ENCODE measurements around the gene ABCC2. TPM values are rescaled to one million over a fixed set of nuclear protein-coding genes. Genes with fewer than 3 reads are reported as not detected.

Gene ABCC2
- total and polyA plus RNA-seq, 4 experiments from 2014 or later = 0.72 to 6.7 (median 3.8) TPM

DNA sequence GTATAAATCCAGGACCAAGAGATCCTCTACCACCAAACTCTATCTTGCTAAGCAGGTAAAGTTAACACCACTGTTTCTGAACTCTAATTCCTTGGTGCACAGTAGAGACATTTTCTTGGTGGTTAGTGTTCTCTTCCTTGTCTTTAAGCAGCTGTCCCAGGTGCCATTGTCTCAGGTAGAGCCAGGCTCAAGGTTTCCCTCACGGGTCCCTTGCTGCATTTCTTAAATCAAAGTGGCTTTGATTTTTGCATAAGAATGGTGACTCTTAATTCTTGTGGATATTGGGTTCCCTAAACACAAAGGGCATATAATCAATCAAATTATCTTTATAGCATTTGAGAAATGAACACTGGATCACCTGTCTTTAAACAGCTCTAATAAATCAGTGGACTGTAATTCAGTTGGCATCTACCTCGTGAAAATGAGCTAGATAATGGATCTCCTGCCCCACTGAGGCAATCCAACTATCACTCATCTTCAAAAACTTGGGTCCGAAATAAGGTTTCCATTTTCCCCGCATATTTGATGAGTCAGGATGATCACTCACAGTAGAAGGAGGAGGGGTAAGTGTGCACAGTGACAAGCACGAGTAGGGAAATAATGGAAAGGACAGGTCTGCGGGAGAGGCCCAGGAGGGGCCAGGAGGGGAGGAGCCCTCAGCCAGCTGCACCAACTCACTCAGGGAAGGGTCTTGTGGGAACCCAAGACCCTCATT, 2.4 kb downstream of the ABCC2 start:
- intact Hi-C loops (cut with micrococcal nuclease) = no loop called here
- Mint-ChIP-seq H3K4me3 (no peak overlapping the region), H3K27me3 (peaks cover 0 to 5% of the 10 kb centered on the region in 2 donors), H3K27ac (no peak overlapping the region), H3K36me3 (peaks cover 2 to 19% of the 10 kb centered on the region in 2 donors), H3K4me1 (no peaks in the 10 kb centered on the region), H3K9me3 (peaks cover 0 to 1% (median 0%) of the 10 kb centered on the region in 8 donors)
- no peaks in the 10 kb centered on the region for H3K36me3 ChIP-seq (ENCODE audit: insufficient read depth, low read length)
- POLR2A ChIA-PET (ENCODE audit: partially characterized antibody) = no interaction called here
- no peaks in the 10 kb centered on the region for H3K9me3 ChIP-seq (ENCODE audit: control insufficient read depth in 1 of 2, low read length in 2 of 2)
- H3K4me3 ChIP-seq (ENCODE audit: low read length in 2 of 2) = no peak overlapping the region
- no peak for DNase-seq
- no peaks in the 10 kb centered on the region for H3K27me3 ChIP-seq (ENCODE audit: insufficient read depth, low read length)
- CTCF ChIA-PET (ENCODE audit: partially characterized antibody) = no interaction called here
- no peaks in the 10 kb centered on the region for H3K4me1 ChIP-seq (ENCODE audit: insufficient read depth, low read length)
- H3K27ac ChIP-seq (ENCODE audit: low read depth, low read length) = no peak overlapping the region

DNA sequence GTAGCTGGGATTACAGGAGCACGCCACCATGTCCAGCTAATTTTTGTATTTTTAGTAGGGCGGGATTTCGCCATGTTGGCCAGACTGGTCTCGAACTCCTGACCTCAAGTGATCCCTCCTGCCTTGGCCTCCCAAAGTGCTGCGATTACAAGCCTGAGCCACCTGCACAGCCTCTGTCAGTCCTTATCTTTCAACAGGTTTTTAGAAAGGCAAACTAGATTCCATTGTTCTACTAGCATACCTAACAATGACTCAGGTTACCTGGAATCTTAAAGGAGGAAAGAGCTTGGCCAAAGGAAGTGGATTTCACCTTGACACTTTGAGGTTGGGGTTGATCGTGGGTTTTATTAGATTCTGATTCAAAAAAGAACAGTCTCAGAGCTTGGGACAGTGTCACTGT, 3.2 kb downstream of the ABCC2 start:
- peaks cover 2 to 19% of the 10 kb centered on the region in 2 donors for H3K36me3 Mint-ChIP-seq
- Histone ChIP-seq H3K4me3 (ENCODE audit: low read length in 2 of 2) (no peak overlapping the region), H3K36me3 (ENCODE audit: insufficient read depth, low read length) (no peaks in the 10 kb centered on the region), H3K9me3 (ENCODE audit: control insufficient read depth in 1 of 2, low read length in 2 of 2) (no peaks in the 10 kb centered on the region), H3K27ac (ENCODE audit: low read depth, low read length) (no peak overlapping the region), H3K4me1 (ENCODE audit: insufficient read depth, low read length) (no peaks in the 10 kb centered on the region), H3K27me3 (ENCODE audit: insufficient read depth, low read length) (no peaks in the 10 kb centered on the region)
- no peaks in the 10 kb centered on the region for H3K4me1 Mint-ChIP-seq
- ChIA-PET POLR2A (ENCODE audit: partially characterized antibody) (interaction anchor here (0.6 kb wide), 1 partner anchor 266 kb away, joined by 3 read pairs; no protein-coding TSS in a partner anchor), CTCF (ENCODE audit: partially characterized antibody) (no interaction called here)
- no peak overlapping the region for H3K27ac Mint-ChIP-seq
- H3K4me3 Mint-ChIP-seq = no peak overlapping the region
- intact Hi-C loops (cut with micrococcal nuclease) = no loop called here
- no peak for DNase-seq
- no peaks in the 10 kb centered on the region for H3K9me3 Mint-ChIP-seq
- H3K27me3 Mint-ChIP-seq = peaks cover 0 to 3% of the 10 kb centered on the region in 2 donors

DNA sequence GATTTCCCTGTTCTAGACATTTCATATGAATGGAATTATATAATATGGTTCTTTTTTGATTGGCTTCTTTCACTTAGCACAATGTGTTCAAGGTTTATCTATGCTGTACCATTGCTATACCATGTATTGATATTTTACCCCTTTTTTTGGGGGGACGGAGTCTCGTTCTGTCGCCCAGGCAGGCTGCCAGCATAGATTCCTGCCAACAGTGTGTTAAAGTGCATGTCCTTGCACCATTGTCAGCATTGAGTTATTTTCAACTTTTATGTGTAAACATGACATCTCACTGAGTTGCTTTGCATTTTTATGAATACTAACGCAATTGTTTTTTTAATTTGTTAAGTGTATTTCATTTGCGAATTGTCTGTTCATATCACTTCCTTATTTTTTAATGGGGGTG, 4.9 kb downstream of the ABCC2 start:
- H3K27me3 Mint-ChIP-seq = no peaks in the 10 kb centered on the region

DNA sequence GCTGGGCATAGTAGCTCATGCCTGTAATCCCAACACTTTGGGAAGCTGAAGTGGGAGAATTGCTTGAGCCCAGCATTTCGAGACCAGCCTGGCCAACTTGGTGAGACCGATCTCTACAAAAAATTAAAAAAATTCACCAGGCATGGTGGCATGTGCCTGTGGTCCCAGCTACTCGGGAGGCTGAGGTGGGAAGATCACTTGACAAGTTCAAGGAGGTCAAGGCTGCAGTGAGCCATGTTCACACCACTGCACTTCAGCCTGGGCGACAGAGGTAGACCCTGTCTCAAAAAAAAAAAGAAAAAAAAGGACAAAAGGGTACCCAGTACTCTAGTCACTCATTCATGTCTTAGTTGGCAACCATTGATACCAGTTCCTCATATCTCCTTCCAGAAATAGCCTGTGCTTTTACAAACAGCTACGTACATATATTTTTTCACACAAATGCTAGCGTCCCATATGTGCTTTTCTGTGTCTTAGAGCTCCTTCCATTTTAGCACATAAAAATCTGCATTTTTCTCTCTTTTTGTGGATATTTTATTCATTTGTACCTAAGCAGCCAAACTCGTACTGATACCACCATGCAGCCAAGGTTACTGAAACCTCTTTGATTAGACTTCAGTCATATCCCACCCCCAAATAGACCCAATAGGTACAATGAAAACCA, 5.5 kb downstream of the ABCC2 start:
- intact Hi-C loops (cut with micrococcal nuclease) = no loop called here
- Mint-ChIP-seq H3K9me3 (no peaks in the 10 kb centered on the region), H3K4me3 (no peak overlapping the region), H3K4me1 (no peaks in the 10 kb centered on the region), H3K27me3 (no peaks in the 10 kb centered on the region), H3K36me3 (peaks cover 2 to 28% of the 10 kb centered on the region in 2 donors), H3K27ac (no peak overlapping the region)
- no peak overlapping the region for H3K4me3 ChIP-seq (ENCODE audit: low read length in 2 of 2)
- no peaks in the 10 kb centered on the region for H3K36me3 ChIP-seq (ENCODE audit: insufficient read depth, low read length)
- H3K27ac ChIP-seq (ENCODE audit: low read depth, low read length) = no peak overlapping the region
- ChIA-PET POLR2A (ENCODE audit: partially characterized antibody) (no interaction called here), CTCF (ENCODE audit: partially characterized antibody) (interaction anchor here (1.6 kb wide), 1 partner anchor 19 kb away, joined by 3 read pairs; no protein-coding TSS in a partner anchor)
- H3K27me3 ChIP-seq (ENCODE audit: insufficient read depth, low read length) = no peaks in the 10 kb centered on the region
- no peaks in the 10 kb centered on the region for H3K4me1 ChIP-seq (ENCODE audit: insufficient read depth, low read length)
- H3K9me3 ChIP-seq (ENCODE audit: control insufficient read depth in 1 of 2, low read length in 2 of 2) = no peaks in the 10 kb centered on the region
- DNase-seq = no peak

More for the DNA sequence above, 4.9 kb downstream of the ABCC2 start:
- no peak for DNase-seq
- Histone ChIP-seq H3K27ac (ENCODE audit: low read depth, low read length) (no peak overlapping the region), H3K27me3 (ENCODE audit: insufficient read depth, low read length) (no peaks in the 10 kb centered on the region), H3K9me3 (ENCODE audit: control insufficient read depth in 1 of 2, low read length in 2 of 2) (no peaks in the 10 kb centered on the region), H3K36me3 (ENCODE audit: insufficient read depth, low read length) (no peaks in the 10 kb centered on the region), H3K4me3 (ENCODE audit: low read length in 2 of 2) (no peak overlapping the region), H3K4me1 (ENCODE audit: insufficient read depth, low read length) (no peaks in the 10 kb centered on the region)
- Mint-ChIP-seq H3K4me3 (no peak overlapping the region), H3K4me1 (no peaks in the 10 kb centered on the region), H3K36me3 (peaks cover 2 to 22% of the 10 kb centered on the region in 2 donors), H3K27ac (no peak overlapping the region), H3K9me3 (no peaks in the 10 kb centered on the region)
- ChIA-PET POLR2A (ENCODE audit: partially characterized antibody) (no interaction called here), CTCF (ENCODE audit: partially characterized antibody) (interaction anchor here (1.6 kb wide), 1 partner anchor 18 kb away, joined by 3 read pairs; no protein-coding TSS in a partner anchor)
- intact Hi-C loops (cut with micrococcal nuclease) = no loop called here

DNA sequence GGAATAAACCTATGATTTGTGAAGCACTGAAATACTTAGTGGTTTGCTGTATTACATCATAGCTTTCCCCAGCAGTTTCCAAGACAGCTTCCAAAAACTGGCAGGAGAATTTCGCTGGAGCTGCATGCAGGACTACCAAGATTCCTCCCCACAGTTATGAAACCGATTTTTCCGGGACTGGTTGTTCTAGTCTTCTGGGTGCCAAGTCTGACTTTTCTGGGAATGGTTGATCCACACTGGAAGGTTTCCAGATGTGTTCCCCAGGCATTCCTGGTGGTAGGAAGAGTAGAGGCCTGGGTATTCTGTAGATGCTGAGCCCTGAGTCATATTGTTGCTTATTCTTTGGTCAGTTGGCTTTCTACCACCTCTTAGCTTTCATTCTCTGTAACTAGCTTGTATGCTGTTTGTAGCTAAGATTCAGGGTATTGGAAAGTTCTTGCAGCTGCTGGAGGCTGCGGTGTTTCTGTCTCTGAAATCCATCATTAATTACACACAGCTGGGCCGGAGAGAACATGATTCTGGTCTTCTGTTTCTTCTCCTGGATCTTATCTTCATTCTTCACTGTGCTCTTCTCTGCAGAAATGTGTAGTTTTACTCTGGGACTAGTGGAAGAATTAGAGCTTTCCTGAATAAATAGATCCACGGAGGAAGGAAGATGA, 6.3 kb downstream of the ABCC2 start:
- CTCF ChIA-PET (ENCODE audit: partially characterized antibody) = interaction anchor here (1.6 kb wide), 1 partner anchor 20 kb away, joined by 3 read pairs; no protein-coding TSS in a partner anchor

DNA sequence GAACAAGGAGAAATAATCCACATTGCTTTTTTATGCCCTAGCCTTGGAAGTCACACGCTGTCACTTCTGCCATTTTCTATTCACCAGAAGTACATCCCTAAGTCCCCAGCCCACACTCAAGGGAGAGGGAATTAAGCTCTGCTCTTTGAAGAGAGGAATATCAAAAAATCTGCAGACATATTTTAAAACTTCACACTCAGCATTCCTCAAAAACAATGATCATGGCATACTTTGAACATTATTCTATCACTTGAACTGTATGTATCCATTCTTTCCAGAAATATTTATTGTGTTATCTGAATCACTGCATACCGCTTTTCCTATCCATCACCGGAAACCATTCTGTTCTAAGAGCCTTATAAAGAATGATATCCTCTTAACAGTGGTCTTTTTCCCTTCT, 9.4 kb downstream of the ABCC2 start:
- H3K27ac Mint-ChIP-seq = no peak overlapping the region
- Histone ChIP-seq H3K36me3 (ENCODE audit: insufficient read depth, low read length) (no peaks in the 10 kb centered on the region), H3K9me3 (ENCODE audit: control insufficient read depth in 1 of 2, low read length in 2 of 2) (no peaks in the 10 kb centered on the region), H3K4me1 (ENCODE audit: insufficient read depth, low read length) (no peaks in the 10 kb centered on the region), H3K4me3 (ENCODE audit: low read length in 2 of 2) (no peak overlapping the region), H3K27me3 (ENCODE audit: insufficient read depth, low read length) (no peaks in the 10 kb centered on the region), H3K27ac (ENCODE audit: low read depth, low read length) (no peak overlapping the region)
- ChIA-PET CTCF (ENCODE audit: partially characterized antibody) (no interaction called here), POLR2A (ENCODE audit: partially characterized antibody) (no interaction called here)
- H3K36me3 Mint-ChIP-seq = peaks cover 6 to 37% of the 10 kb centered on the region in 2 donors
- no peak for DNase-seq
- no peak overlapping the region for H3K4me3 Mint-ChIP-seq
- no peaks in the 10 kb centered on the region for H3K4me1 Mint-ChIP-seq
- H3K27me3 Mint-ChIP-seq = no peaks in the 10 kb centered on the region
- no peaks in the 10 kb centered on the region for H3K9me3 Mint-ChIP-seq
- intact Hi-C loops (cut with micrococcal nuclease) = no loop called here

More for the DNA sequence above, 6.3 kb downstream of the ABCC2 start:
- DNase-seq = no peak
- Histone ChIP-seq H3K4me3 (ENCODE audit: low read length in 2 of 2) (no peak overlapping the region), H3K27me3 (ENCODE audit: insufficient read depth, low read length) (no peaks in the 10 kb centered on the region), H3K27ac (ENCODE audit: low read depth, low read length) (no peak overlapping the region), H3K4me1 (ENCODE audit: insufficient read depth, low read length) (no peaks in the 10 kb centered on the region), H3K9me3 (ENCODE audit: control insufficient read depth in 1 of 2, low read length in 2 of 2) (no peaks in the 10 kb centered on the region), H3K36me3 (ENCODE audit: insufficient read depth, low read length) (no peaks in the 10 kb centered on the region)
- POLR2A ChIA-PET (ENCODE audit: partially characterized antibody) = no interaction called here
- Mint-ChIP-seq H3K9me3 (no peaks in the 10 kb centered on the region), H3K4me1 (no peaks in the 10 kb centered on the region), H3K27me3 (no peaks in the 10 kb centered on the region), H3K4me3 (no peak overlapping the region), H3K36me3 (peaks cover 5 to 32% of the 10 kb centered on the region in 2 donors), H3K27ac (no peak overlapping the region)
- intact Hi-C loops (cut with micrococcal nuclease) = no loop called here

DNA sequence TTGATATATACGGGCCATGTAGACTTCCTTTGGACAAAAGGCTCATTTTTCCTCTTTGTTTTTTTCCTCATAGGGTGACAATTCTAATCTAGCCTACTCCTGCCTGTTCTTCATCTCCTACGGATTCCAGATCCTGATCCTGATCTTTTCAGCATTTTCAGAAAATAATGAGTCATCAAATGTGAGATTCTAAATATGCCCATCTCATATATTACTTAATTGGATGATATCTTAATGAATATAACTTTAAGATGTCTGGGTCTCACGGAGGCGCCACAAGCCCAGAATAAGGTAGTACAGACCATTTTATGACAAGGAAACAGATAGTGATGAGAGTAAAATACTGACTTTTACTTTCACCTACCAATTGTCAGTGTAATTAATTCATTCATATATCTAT, 11.4 kb downstream of the ABCC2 start:
- POLR2A ChIA-PET (ENCODE audit: partially characterized antibody) = no interaction called here
- intact Hi-C loops (cut with micrococcal nuclease) = no loop called here
- CTCF ChIA-PET (ENCODE audit: partially characterized antibody) = no interaction called here
- H3K27ac ChIP-seq (ENCODE audit: low read depth, low read length) = no peak overlapping the region
- Mint-ChIP-seq H3K9me3 (no peaks in the 10 kb centered on the region), H3K4me1 (no peaks in the 10 kb centered on the region), H3K27ac (no peak overlapping the region), H3K27me3 (no peaks in the 10 kb centered on the region), H3K4me3 (no peak overlapping the region), H3K36me3 (peaks cover 7 to 34% of the 10 kb centered on the region in 2 donors)
- H3K27me3 ChIP-seq (ENCODE audit: insufficient read depth, low read length) = no peaks in the 10 kb centered on the region
- H3K9me3 ChIP-seq (ENCODE audit: control insufficient read depth in 1 of 2, low read length in 2 of 2) = no peaks in the 10 kb centered on the region
- H3K4me3 ChIP-seq (ENCODE audit: low read length in 2 of 2) = no peak overlapping the region
- no peak for DNase-seq
- no peaks in the 10 kb centered on the region for H3K4me1 ChIP-seq (ENCODE audit: insufficient read depth, low read length)
- H3K36me3 ChIP-seq (ENCODE audit: insufficient read depth, low read length) = no peaks in the 10 kb centered on the region

Measured in CD4-positive, alpha-beta memory T cell (primary cell).